HepG2 (cell line): ENCODE data around the gene SYMPK. TPM values are rescaled to one million over a fixed set of nuclear protein-coding genes. Genes with fewer than 3 reads are reported as not detected.

Experiments used
- ATF6 ChIP-seq: sonication (generic); formaldehyde crosslinking; conservative IDR thresholded peaks from 2 replicates; pipeline ENCODE4 v1.4.0; 2020; ENCODE audit warnings: missing genetic modification reagents
- ATRX ChIP-seq: sonication (generic); formaldehyde crosslinking; IDR thresholded peaks from 2 replicates; pipeline ENCODE4 v1.4.0; 2020; ENCODE audit warnings: missing genetic modification reagents, borderline replicate concordance
- FOXO4 ChIP-seq: sonication (generic); formaldehyde crosslinking; conservative IDR thresholded peaks from 2 replicates; pipeline ENCODE4 v1.8.1; 2023; ENCODE audit warnings: missing genetic modification reagents
- GABPB1 ChIP-seq: IDR thresholded peaks from 2 replicates; pipeline ENCODE4 v1.6.1; 2016; ENCODE audit warnings: mild to moderate bottlenecking, missing genetic modification reagents, moderate library complexity, missing compliant biosample characterization
- HOXA7 ChIP-seq: sonication (generic); formaldehyde crosslinking; IDR thresholded peaks from 2 replicates; pipeline ENCODE4 v1.8.1; 2022; ENCODE audit warnings: mild to moderate bottlenecking, missing genetic modification reagents, moderate library complexity
- KLF13 ChIP-seq: sonication (generic); formaldehyde crosslinking; IDR thresholded peaks from 2 replicates; pipeline ENCODE4 v1.4.0; 2020; ENCODE audit warnings: mild to moderate bottlenecking, missing genetic modification reagents
- KLF16 ChIP-seq, 2 experiments: sonication (generic) in 1 of 2; formaldehyde crosslinking in 1 of 2; IDR thresholded peaks; 2 replicates each; pipeline versions ENCODE4 v1.6.1 to v1.8.0; 2016 to 2023; ENCODE audit warnings: missing genetic modification reagents in 2 of 2, missing compliant biosample characterization in 1 of 2
- MBNL3 ChIP-seq: fragments of 250-450 bp; sonication (Bioruptor Pico); conservative IDR thresholded peaks from 2 replicates; pipeline ENCODE4 v1.8.0; 2022; ENCODE audit warnings: mild to moderate bottlenecking, inconsistent platforms
- MED1 ChIP-seq: sonication (generic); formaldehyde crosslinking; IDR thresholded peaks from 2 replicates; pipeline ENCODE4 v1.4.0; 2020; ENCODE audit warnings: missing genetic modification reagents
- NAIF1 ChIP-seq: sonication (generic); formaldehyde crosslinking; IDR thresholded peaks from 2 replicates; pipeline ENCODE4 v1.5.0; 2020; ENCODE audit warnings: mild to moderate bottlenecking, missing genetic modification reagents, borderline replicate concordance
- NBN ChIP-seq: fragments of 450-650 bp; conservative IDR thresholded peaks from 2 replicates; pipeline ENCODE4 v1.6.1; 2017
- NKX3-1 ChIP-seq: sonication (generic); formaldehyde crosslinking; IDR thresholded peaks from 2 replicates; pipeline ENCODE4 v1.5.0; 2020; ENCODE audit warnings: missing genetic modification reagents
- NR2C2 ChIP-seq: sonication (generic); formaldehyde crosslinking; IDR thresholded peaks from 2 replicates; pipeline ENCODE4 v1.4.0; 2020; ENCODE audit warnings: missing genetic modification reagents, mild to moderate bottlenecking, moderate library complexity, borderline replicate concordance
- SCMH1 ChIP-seq: sonication (generic); formaldehyde crosslinking; IDR thresholded peaks from 2 replicates; pipeline ENCODE4 v1.9.0; 2021; ENCODE audit warnings: missing genetic modification reagents, mild to moderate bottlenecking, borderline replicate concordance
- SIX1 ChIP-seq: sonication (generic); formaldehyde crosslinking; IDR thresholded peaks from 2 replicates; pipeline ENCODE4 v1.4.0; 2020; ENCODE audit warnings: missing genetic modification reagents, borderline replicate concordance
- SNAPC5 ChIP-seq: sonication (generic); formaldehyde crosslinking; IDR thresholded peaks from 2 replicates; pipeline ENCODE4 v1.8.1; 2023; ENCODE audit warnings: mild to moderate bottlenecking, missing genetic modification reagents, borderline replicate concordance
- SP4 ChIP-seq: sonication (generic); formaldehyde crosslinking; IDR thresholded peaks from 2 replicates; pipeline ENCODE4 v1.8.1; 2023; ENCODE audit warnings: mild to moderate bottlenecking, missing genetic modification reagents
- SP5 ChIP-seq: IDR thresholded peaks from 2 replicates; pipeline ENCODE4 v1.6.1; 2016; ENCODE audit warnings: low read depth, borderline replicate concordance
- TEAD3 ChIP-seq: optimal IDR thresholded peaks from 2 replicates; pipeline ENCODE3; 2016; ENCODE audit warnings: borderline replicate concordance
- ZBTB38 ChIP-seq: sonication (generic); formaldehyde crosslinking; IDR thresholded peaks from 2 replicates; pipeline ENCODE4 v1.5.1; 2020; ENCODE audit warnings: mild to moderate bottlenecking, missing genetic modification reagents
- ZMAT3 ChIP-seq: sonication (generic); formaldehyde crosslinking; conservative IDR thresholded peaks from 2 replicates; pipeline ENCODE4 v1.7.0; 2021; ENCODE audit warnings: missing genetic modification reagents
- ZNF446 ChIP-seq: sonication (generic); formaldehyde crosslinking; IDR thresholded peaks from 2 replicates; pipeline ENCODE4 v1.5.0; 2020; ENCODE audit warnings: mild to moderate bottlenecking, missing genetic modification reagents
- ZNF749 ChIP-seq: sonication (generic); formaldehyde crosslinking; IDR thresholded peaks from 2 replicates; pipeline ENCODE4 v1.8.0; 2022; ENCODE audit warnings: mild to moderate bottlenecking, missing genetic modification reagents, moderate library complexity, borderline replicate concordance
- ZNF816 ChIP-seq: sonication (generic); formaldehyde crosslinking; IDR thresholded peaks from 2 replicates; pipeline ENCODE4 v1.8.0; 2022; ENCODE audit warnings: missing genetic modification reagents, mild to moderate bottlenecking, borderline replicate concordance
- ZNF841 ChIP-seq: sonication (generic); formaldehyde crosslinking; IDR thresholded peaks from 2 replicates; pipeline ENCODE4 v1.8.1; 2023; ENCODE audit warnings: missing genetic modification reagents, borderline replicate concordance
- polyA plus RNA-seq, 8 experiments: library from polyadenylated mRNA; depleted of rRNA in 3 of 8; stranded (reverse) in 7 of 8; unstranded in 1 of 8; fragments of >200 nt; fragmentation: Illumina TruSeq in 4 of 8; extraction: Trizol in 4 of 8; gene quantifications; 2 replicates each; pipeline versions ENCODE4 v1.2.1 to v1.2.3, GENCODE V29; 2011 to 2016; ENCODE audit warnings: low read depth in 4 of 8, missing spikeins in 1 of 8, mixed read lengths in 1 of 8; ENCODE audit not compliant: insufficient read depth in 1 of 8
- total RNA-seq, 5 experiments: library from RNA; depleted of rRNA; stranded (reverse); fragments of >200 nt; fragmentation: Illumina TruSeq; extraction: Trizol; gene quantifications; 2 replicates each; pipeline ENCODE4 v1.2.3, GENCODE V29; 2016; ENCODE audit warnings: low read depth in 1 of 5
- TF ChIP-seq, protein P1 (sequence below): sonication (generic); formaldehyde crosslinking; IDR thresholded peaks from 2 replicates; pipeline ENCODE4 v1.5.0; 2020; ENCODE audit warnings: mild to moderate bottlenecking, missing genetic modification reagents, moderate library complexity

The SYMPK gene
- total and polyA plus RNA-seq, 2 of the 13 experiments (the other 11 are each of a cell fraction or from before 2014, with no cell fraction given), result 21.9 to 55.7 TPM

GRCh38 chr19:45767881-45768654 lies 94.9 kb downstream of the SYMPK start (continued):
- TF ChIP-seq SP4 (CRISPR knock-in tag) (peak; percentile 40; the same call in 1 of the 2 replicates), ZBTB38 (CRISPR knock-in tag) (no peak; the same call in 1 of the 2 replicates), HOXA7 (CRISPR knock-in tag) (no peak), NKX3-1 (CRISPR knock-in tag) (no peak), TEAD3 (CRISPR knock-in tag) (no peak), ZNF841 (CRISPR knock-in tag) (no peak), ZNF816 (0 out of 2 replicates have a peak, but pooled peaks have one; percentile 45), SNAPC5 (CRISPR knock-in tag) (no peak), ZNF446 (peak; percentile 67; the same call in 1 of the 2 replicates), ATF6 (no peak), FOXO4 (CRISPR knock-in tag) (no peak), SP5 (CRISPR knock-in tag) (no peak), ZMAT3 (peak; percentile 54; the same call in 1 of the 2 replicates), KLF16 (CRISPR knock-in tag; IDR thresholded peaks at IDR 0.05) (no peak; a peak in 1 of 4 replicates), ZNF749 (CRISPR knock-in tag) (peak; percentile 78; the same call in 1 of the 2 replicates), MBNL3 (CRISPR knock-in tag) (no peak), NBN (no peak), SIX1 (CRISPR knock-in tag) (no peak), ATRX (CRISPR knock-in tag) (no peak), SCMH1 (CRISPR knock-in tag) (no peak), GABPB1 (peak; percentile 55; the same call in 1 of the 2 replicates), NR2C2 (no peak), KLF13 (CRISPR knock-in tag) (no peak), NAIF1 (CRISPR knock-in tag) (no peak; the same call in 1 of the 2 replicates), MED1 (CRISPR knock-in tag) (peak; percentile 58)
- TF ChIP-seq, protein P1, sequence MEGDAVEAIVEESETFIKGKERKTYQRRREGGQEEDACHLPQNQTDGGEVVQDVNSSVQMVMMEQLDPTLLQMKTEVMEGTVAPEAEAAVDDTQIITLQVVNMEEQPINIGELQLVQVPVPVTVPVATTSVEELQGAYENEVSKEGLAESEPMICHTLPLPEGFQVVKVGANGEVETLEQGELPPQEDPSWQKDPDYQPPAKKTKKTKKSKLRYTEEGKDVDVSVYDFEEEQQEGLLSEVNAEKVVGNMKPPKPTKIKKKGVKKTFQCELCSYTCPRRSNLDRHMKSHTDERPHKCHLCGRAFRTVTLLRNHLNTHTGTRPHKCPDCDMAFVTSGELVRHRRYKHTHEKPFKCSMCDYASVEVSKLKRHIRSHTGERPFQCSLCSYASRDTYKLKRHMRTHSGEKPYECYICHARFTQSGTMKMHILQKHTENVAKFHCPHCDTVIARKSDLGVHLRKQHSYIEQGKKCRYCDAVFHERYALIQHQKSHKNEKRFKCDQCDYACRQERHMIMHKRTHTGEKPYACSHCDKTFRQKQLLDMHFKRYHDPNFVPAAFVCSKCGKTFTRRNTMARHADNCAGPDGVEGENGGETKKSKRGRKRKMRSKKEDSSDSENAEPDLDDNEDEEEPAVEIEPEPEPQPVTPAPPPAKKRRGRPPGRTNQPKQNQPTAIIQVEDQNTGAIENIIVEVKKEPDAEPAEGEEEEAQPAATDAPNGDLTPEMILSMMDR (CRISPR knock-in tag), result 0 out of 2 replicates have a peak, but pooled peaks have one; percentile 14
